Panc1 (cell line): ENCODE results near the gene SPP1. TPM values are rescaled to one million over a fixed set of nuclear protein-coding genes. Genes with fewer than 3 reads are reported as not detected.
"Not testable (repeated sequence)": the region's sequence is repeated elsewhere in the genome, so short reads cannot be mapped to it uniquely, and the experiment has no call there.

Source experiments
- ATAC-seq: fragments of 200-7000 bp; cut with Tn5 transposase; 2 replicates; pipeline ENCODE4 v1.9.1; 2020; ENCODE audit warnings: mild to moderate bottlenecking, moderate library complexity
- BruUV-seq: library from RNA; stranded (reverse); fragments of 400-500 nt; replicated peaks from 2 replicates; lab custom pipeline; 2021; lab: Mats Ljungman, UMichigan
- CTCF ChIA-PET: fragments of 300-600 bp; sonication (Branson Sonifier 250); formaldehyde crosslinking; loops from one replicate; lab custom pipeline; 2022; ENCODE audit warnings: antibody characterized with exemption; lab: Charles Lee
- POLR2A ChIA-PET: fragments of 300-600 bp; sonication (Branson Sonifier 250); formaldehyde crosslinking; loops from one replicate; lab custom pipeline; 2022; ENCODE audit warnings: antibody characterized with exemption; lab: Charles Lee
- DNase-seq: peaks from one replicate; pipeline ENCODE4 v3.0.0-alpha.2; 2010; ENCODE audit warnings: low read depth, low spot score
- H3K27ac ChIP-seq: 2 replicates; pipeline ENCODE4 v1.5.1; 2011; ENCODE audit warnings: mild to moderate bottlenecking, low read length, inconsistent platforms
- H3K27me3 ChIP-seq: fragments of 200-500 bp; sonication (Bioruptor generic); 2 replicates; pipeline ENCODE4 v1.6.0; 2014; ENCODE audit warnings: low read length, inconsistent platforms; ENCODE audit not compliant: control insufficient read depth, insufficient read depth
- H3K36me3 ChIP-seq: fragments of 200-500 bp; sonication (Bioruptor generic); 2 replicates; pipeline ENCODE4 v1.5.1; 2014; ENCODE audit warnings: inconsistent platforms, mild to moderate bottlenecking, low read length, moderate library complexity; ENCODE audit not compliant: control insufficient read depth, insufficient read depth
- H3K4me1 ChIP-seq: 2 replicates; pipeline ENCODE4 v1.5.1; 2011; ENCODE audit warnings: inconsistent platforms, mild to moderate bottlenecking, low read length, moderate library complexity; ENCODE audit not compliant: control insufficient read depth, insufficient read depth
- H3K4me3 ChIP-seq, 2 experiments: 2 replicates each; pipeline ENCODE4 v1.5.1; 2011 to 2012; ENCODE audit warnings: low read depth in 2 of 2, low read length in 2 of 2, mild to moderate bottlenecking in 2 of 2, inconsistent platforms in 1 of 2, moderate library complexity in 1 of 2
- H3K9me3 ChIP-seq: fragments of 200-500 bp; sonication (Bioruptor generic); 2 replicates; pipeline ENCODE4 v1.5.1; 2014; ENCODE audit warnings: low read depth, mild to moderate bottlenecking, inconsistent platforms, low read length, moderate library complexity; ENCODE audit not compliant: control insufficient read depth, insufficient read depth
- POLR2AphosphoS5 ChIP-seq: IDR thresholded peaks from 2 replicates; pipeline ENCODE4 v1.6.1; 2012; ENCODE audit warnings: mild to moderate bottlenecking, low read depth, low read length, moderate library complexity
- SIN3A ChIP-seq: IDR thresholded peaks from 2 replicates; pipeline ENCODE4 v1.6.1; 2012; ENCODE audit warnings: low read depth, mild to moderate bottlenecking, low read length, moderate library complexity, borderline replicate concordance; ENCODE audit not compliant: insufficient read depth
- TCF7L2 ChIP-seq: IDR thresholded peaks from 2 replicates; pipeline ENCODE4 v1.6.1; 2011; ENCODE audit warnings: mild to moderate bottlenecking, low read depth, low read length, inconsistent platforms
- in situ Hi-C: cut with HindIII; loops from 2 replicates; pipeline ENCODE4 v1.10.0; 2016; ENCODE audit warnings: low sequenced_read_pairs, low pct_unique_long_range_greater_than_20kb
- intact Hi-C: fragments of 100-400 bp; cut with micrococcal nuclease; formaldehyde crosslinking; loops from one replicate; pipeline ENCODE4 v1.10.0; 2022; ENCODE audit not compliant: unreplicated experiment
- total RNA-seq: library from RNA; stranded (reverse); gene quantifications from one replicate; pipeline ENCODE4 v1.2.1, GENCODE V29; 2021; ENCODE audit not compliant: unreplicated experiment
- TF ChIP-seq, protein P1 (sequence below), 2 experiments: IDR thresholded peaks; 2 replicates each; pipeline ENCODE4 v1.6.1; 2011 to 2012; ENCODE audit warnings: low read depth in 2 of 2, control low read depth in 1 of 2, low read length in 1 of 2, mild to moderate bottlenecking in 1 of 2, moderate library complexity in 1 of 2; ENCODE audit not compliant: insufficient read depth in 1 of 2
- TF ChIP-seq, protein P2 (sequence below): fragments of 450-650 bp; IDR thresholded peaks from 2 replicates; pipeline ENCODE4 v1.5.1; 2017; ENCODE audit warnings: mild to moderate bottlenecking

Gene SPP1
- total RNA-seq, 1 experiment from 2014 or later, result 1.6 TPM

DNA sequence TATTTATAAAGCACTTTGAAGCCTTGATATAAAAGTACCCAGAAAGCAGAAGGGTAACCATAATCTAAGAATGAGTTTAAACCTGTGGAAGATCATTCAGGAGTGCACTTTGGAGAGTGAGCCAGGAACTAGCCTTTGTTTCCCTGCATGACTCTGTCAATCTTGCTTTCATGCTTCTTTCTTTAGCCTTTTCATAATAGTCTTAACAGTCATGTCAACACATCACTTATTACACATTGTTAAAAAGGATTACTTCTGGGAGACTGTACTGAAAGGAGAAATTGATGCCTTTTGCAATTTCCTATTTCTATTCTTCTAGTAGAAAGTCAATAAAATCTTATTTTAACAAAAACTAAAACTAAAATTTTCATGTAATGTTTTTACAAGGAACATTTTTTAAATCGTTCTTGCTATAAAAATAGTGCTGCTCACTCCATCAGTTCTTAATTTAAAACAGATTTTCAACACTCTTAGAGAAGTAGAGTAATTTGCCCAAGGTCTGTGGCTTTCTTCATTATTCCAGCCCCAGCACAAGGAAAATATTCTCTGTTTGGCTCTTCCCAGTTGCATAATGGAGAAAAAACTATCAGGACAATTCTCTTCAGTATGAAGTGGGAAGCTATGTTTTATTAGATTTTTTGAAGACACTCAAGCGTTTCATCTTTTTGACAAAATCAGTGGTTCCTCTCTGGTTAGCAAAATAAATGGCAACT lies 35.4 kb upstream of the SPP1 start:
- Histone ChIP-seq H3K9me3 (no peaks in the 10 kb centered on the region), H3K27ac (no peak overlapping the region), H3K36me3 (no peaks in the 10 kb centered on the region), H3K27me3 (0 out of 2 replicates have a peak, but pooled peaks cover 2% of the 10 kb centered on the region), H3K4me1 (no peaks in the 10 kb centered on the region), H3K4me3 (no peak overlapping the region)
- ChIA-PET CTCF (interaction anchor here (0.7 kb wide), 1 partner anchor 87 kb away, joined by 9 read pairs; no protein-coding TSS in a partner anchor), POLR2A (no interaction called here)
- DNase-seq (no peak), ATAC-seq (no peak)
- intact Hi-C loops, result no loop called here
- BruUV-seq, result no TSS peak
- TF ChIP-seq, protein P1, sequence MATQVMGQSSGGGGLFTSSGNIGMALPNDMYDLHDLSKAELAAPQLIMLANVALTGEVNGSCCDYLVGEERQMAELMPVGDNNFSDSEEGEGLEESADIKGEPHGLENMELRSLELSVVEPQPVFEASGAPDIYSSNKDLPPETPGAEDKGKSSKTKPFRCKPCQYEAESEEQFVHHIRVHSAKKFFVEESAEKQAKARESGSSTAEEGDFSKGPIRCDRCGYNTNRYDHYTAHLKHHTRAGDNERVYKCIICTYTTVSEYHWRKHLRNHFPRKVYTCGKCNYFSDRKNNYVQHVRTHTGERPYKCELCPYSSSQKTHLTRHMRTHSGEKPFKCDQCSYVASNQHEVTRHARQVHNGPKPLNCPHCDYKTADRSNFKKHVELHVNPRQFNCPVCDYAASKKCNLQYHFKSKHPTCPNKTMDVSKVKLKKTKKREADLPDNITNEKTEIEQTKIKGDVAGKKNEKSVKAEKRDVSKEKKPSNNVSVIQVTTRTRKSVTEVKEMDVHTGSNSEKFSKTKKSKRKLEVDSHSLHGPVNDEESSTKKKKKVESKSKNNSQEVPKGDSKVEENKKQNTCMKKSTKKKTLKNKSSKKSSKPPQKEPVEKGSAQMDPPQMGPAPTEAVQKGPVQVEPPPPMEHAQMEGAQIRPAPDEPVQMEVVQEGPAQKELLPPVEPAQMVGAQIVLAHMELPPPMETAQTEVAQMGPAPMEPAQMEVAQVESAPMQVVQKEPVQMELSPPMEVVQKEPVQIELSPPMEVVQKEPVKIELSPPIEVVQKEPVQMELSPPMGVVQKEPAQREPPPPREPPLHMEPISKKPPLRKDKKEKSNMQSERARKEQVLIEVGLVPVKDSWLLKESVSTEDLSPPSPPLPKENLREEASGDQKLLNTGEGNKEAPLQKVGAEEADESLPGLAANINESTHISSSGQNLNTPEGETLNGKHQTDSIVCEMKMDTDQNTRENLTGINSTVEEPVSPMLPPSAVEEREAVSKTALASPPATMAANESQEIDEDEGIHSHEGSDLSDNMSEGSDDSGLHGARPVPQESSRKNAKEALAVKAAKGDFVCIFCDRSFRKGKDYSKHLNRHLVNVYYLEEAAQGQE (IDR thresholded peaks at IDR 0.05; ENCODE audit: insufficient read depth in 1 of 2, low read depth in 2 of 2, low read length in 1 of 2), result no peak
- no peak for TF ChIP-seq TCF7L2
- no peak for TF ChIP-seq POLR2AphosphoS5
- TF ChIP-seq, protein P2, sequence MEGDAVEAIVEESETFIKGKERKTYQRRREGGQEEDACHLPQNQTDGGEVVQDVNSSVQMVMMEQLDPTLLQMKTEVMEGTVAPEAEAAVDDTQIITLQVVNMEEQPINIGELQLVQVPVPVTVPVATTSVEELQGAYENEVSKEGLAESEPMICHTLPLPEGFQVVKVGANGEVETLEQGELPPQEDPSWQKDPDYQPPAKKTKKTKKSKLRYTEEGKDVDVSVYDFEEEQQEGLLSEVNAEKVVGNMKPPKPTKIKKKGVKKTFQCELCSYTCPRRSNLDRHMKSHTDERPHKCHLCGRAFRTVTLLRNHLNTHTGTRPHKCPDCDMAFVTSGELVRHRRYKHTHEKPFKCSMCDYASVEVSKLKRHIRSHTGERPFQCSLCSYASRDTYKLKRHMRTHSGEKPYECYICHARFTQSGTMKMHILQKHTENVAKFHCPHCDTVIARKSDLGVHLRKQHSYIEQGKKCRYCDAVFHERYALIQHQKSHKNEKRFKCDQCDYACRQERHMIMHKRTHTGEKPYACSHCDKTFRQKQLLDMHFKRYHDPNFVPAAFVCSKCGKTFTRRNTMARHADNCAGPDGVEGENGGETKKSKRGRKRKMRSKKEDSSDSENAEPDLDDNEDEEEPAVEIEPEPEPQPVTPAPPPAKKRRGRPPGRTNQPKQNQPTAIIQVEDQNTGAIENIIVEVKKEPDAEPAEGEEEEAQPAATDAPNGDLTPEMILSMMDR, result no peak
- TF ChIP-seq SIN3A, result no peak
- in situ Hi-C loops, result no loop called here

DNA sequence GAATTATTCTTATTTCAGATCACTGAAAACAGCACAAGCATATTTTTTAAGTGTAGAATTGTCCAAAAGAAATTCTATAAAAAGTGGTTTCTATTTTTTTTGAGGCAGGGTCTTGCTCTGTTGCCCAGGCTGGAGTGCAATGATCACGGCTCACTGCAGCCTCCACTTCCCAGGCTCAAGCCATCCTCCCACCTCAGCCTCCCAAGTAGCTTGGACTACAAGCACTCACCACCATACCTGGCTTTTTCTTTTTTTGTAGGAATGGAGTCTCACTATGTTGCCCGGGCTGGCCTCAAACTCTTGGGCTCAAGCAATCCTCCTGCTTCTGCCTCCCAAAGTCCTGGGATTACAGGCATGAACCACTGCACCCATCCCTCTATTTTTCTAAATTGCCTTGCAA lies 34.7 kb upstream of the SPP1 start:
- H3K27ac ChIP-seq, H3K4me1 ChIP-seq, H3K27me3 ChIP-seq, POLR2A ChIA-PET, H3K36me3 ChIP-seq, H3K9me3 ChIP-seq, H3K4me3 ChIP-seq, ATAC-seq, in situ Hi-C loops, BruUV-seq, intact Hi-C loops, DNase-seq: not testable (repeated sequence)
- CTCF ChIA-PET, result interaction anchor here (0.7 kb wide), 1 partner anchor 88 kb away, joined by 9 read pairs; no protein-coding TSS in a partner anchor
